H1 (cell line): ENCODE results near the gene SYTL5. TPM values are rescaled to one million over a fixed set of nuclear protein-coding genes. Genes with fewer than 3 reads are reported as not detected.

ENCODE experiments used
- CTCF ChIA-PET: fragments of 300-600 bp; sonication (Branson Sonifier 250); formaldehyde crosslinking; loops from one replicate; lab custom pipeline; 2021; ENCODE audit not compliant: partially characterized antibody; lab: Charles Lee
- POLR2A ChIA-PET: fragments of 300-600 bp; sonication (Branson Sonifier 250); formaldehyde crosslinking; loops from one replicate; lab custom pipeline; 2021; ENCODE audit warnings: inconsistent platforms; ENCODE audit not compliant: partially characterized antibody; lab: Charles Lee
- DNase-seq, 2 experiments: peaks; one replicate each; pipeline versions ENCODE4 v3.0.0 to v3.0.0-alpha.2; 2010 to 2022; ENCODE audit warnings: low spot score in 2 of 2, low read depth in 1 of 2, mixed read lengths in 1 of 2
- FAIRE-seq: peaks from 2 replicates; lab custom pipeline; 2011; peaks lifted over from hg19 to GRCh38; lab: Jason Lieb, UNC
- H2AFZ ChIP-seq: 2 replicates; pipeline ENCODE4 v1.8.1; 2012; ENCODE audit warnings: low read length, inconsistent platforms
- H2AK5ac ChIP-seq: 2 replicates; pipeline ENCODE4 v1.6.1; 2013; ENCODE audit warnings: low read depth, low read length
- H2BK120ac ChIP-seq: replicated peaks from 2 replicates; pipeline ENCODE3; 2013; ENCODE audit warnings: low read depth, low read length, inconsistent platforms
- H2BK12ac ChIP-seq: 2 replicates; pipeline ENCODE4 v1.6.1; 2013; ENCODE audit warnings: low read depth, low read length
- H2BK15ac ChIP-seq: 2 replicates; pipeline ENCODE4 v1.6.1; 2013; ENCODE audit warnings: low read length
- H2BK20ac ChIP-seq: 2 replicates; pipeline ENCODE4 v1.6.1; 2013; ENCODE audit warnings: low read length
- H2BK5ac ChIP-seq: 2 replicates; pipeline ENCODE4 v1.6.1; 2013; ENCODE audit warnings: low read depth, low read length
- H3K14ac ChIP-seq: 2 replicates; pipeline ENCODE4 v1.6.1; 2013; ENCODE audit warnings: inconsistent platforms; ENCODE audit not compliant: insufficient read length
- H3K18ac ChIP-seq: 2 replicates; pipeline ENCODE4 v1.6.1; 2013; ENCODE audit warnings: low read length; ENCODE audit errors: extremely low read depth
- H3K23ac ChIP-seq: 2 replicates; pipeline ENCODE4 v1.6.1; 2013; ENCODE audit warnings: inconsistent platforms; ENCODE audit not compliant: insufficient read length
- H3K23me2 ChIP-seq: 2 replicates; pipeline ENCODE4 v1.6.1; 2013; ENCODE audit warnings: low read depth, low read length
- H3K27ac ChIP-seq: 2 replicates; pipeline ENCODE4 v1.6.1; 2011; ENCODE audit warnings: low read depth, low read length, inconsistent platforms
- H3K27me3 ChIP-seq, 4 experiments: replicated peaks in 1 of 4; 1 replicate in 1 of 4; 2 replicates in 3 of 4; pipeline versions ENCODE4 v1.6.1 to v1.8.1; 2011 to 2013; ENCODE audit warnings: low read length in 3 of 4, mild to moderate bottlenecking in 3 of 4, inconsistent platforms in 2 of 4, mixed read lengths in 2 of 4, moderate library complexity in 1 of 4; ENCODE audit not compliant: control insufficient read depth in 3 of 4, insufficient read depth in 3 of 4; ENCODE audit errors: extremely low read depth in 1 of 4
- H3K36me3 ChIP-seq, 4 experiments: 2 replicates each; pipeline versions ENCODE4 v1.6.1 to v1.8.1; 2011 to 2013; ENCODE audit warnings: mild to moderate bottlenecking in 4 of 4, low read length in 3 of 4, moderate library complexity in 2 of 4, control low read depth in 1 of 4, inconsistent platforms in 1 of 4; ENCODE audit not compliant: insufficient read depth in 4 of 4, control insufficient read depth in 2 of 4
- H3K4ac ChIP-seq: replicated peaks from 2 replicates; pipeline ENCODE3; 2013; ENCODE audit warnings: low read length, low read depth, mixed read lengths, inconsistent platforms; ENCODE audit not compliant: insufficient read length
- H3K4me1 ChIP-seq, 4 experiments: replicated peaks in 1 of 4; 1 replicate in 1 of 4; 2 replicates in 3 of 4; pipeline versions ENCODE4 v1.6.1 to v1.8.1; 2011 to 2013; ENCODE audit warnings: low read length in 3 of 4, inconsistent platforms in 2 of 4, mixed read lengths in 1 of 4; ENCODE audit not compliant: insufficient read depth in 4 of 4, control insufficient read depth in 3 of 4
- H3K4me2 ChIP-seq, 2 experiments: 2 replicates each; pipeline versions ENCODE4 v1.6.1 to v1.8.1; 2011 to 2013; ENCODE audit warnings: low read depth in 2 of 2, low read length in 2 of 2, control low read depth in 1 of 2, inconsistent platforms in 1 of 2, mild to moderate bottlenecking in 1 of 2; ENCODE audit not compliant: insufficient read depth in 1 of 2
- H3K4me3 ChIP-seq, 4 experiments: fragments of 200-600, 300-600 bp in 1 of 4; sonication (generic), shearing (Covaris generic), sonication (Bioruptor Twin) in 1 of 4; 2 replicates each; pipeline versions ENCODE4 v1.5.1 to v1.8.1; 2011 to 2016; ENCODE audit warnings: low read length in 4 of 4, low read depth in 3 of 4, control low read depth in 2 of 4, inconsistent platforms in 2 of 4, mild to moderate bottlenecking in 2 of 4, mixed read lengths in 1 of 4, moderate library complexity in 1 of 4; ENCODE audit not compliant: insufficient read depth in 2 of 4; ENCODE audit errors: extremely low read depth in 1 of 4
- H3K56ac ChIP-seq: replicated peaks from 2 replicates; pipeline ENCODE3; 2013; ENCODE audit warnings: low read depth, mild to moderate bottlenecking, mixed read lengths, low read length, inconsistent platforms; ENCODE audit not compliant: insufficient read length
- H3K79me1 ChIP-seq: 2 replicates; pipeline ENCODE4 v1.6.1; 2013; ENCODE audit warnings: low read depth, low read length, control low read depth
- H3K79me2 ChIP-seq, 2 experiments: 2 replicates each; pipeline versions ENCODE4 v1.6.1 to v1.8.1; 2012 to 2013; ENCODE audit warnings: low read length in 2 of 2, mild to moderate bottlenecking in 2 of 2, inconsistent platforms in 1 of 2; ENCODE audit not compliant: insufficient read depth in 2 of 2, control insufficient read depth in 1 of 2
- H3K9ac ChIP-seq, 4 experiments: replicated peaks in 1 of 4; 1 replicate in 1 of 4; 2 replicates in 3 of 4; pipeline versions ENCODE4 v1.6.1 to v1.8.1; 2011 to 2013; ENCODE audit warnings: low read depth in 3 of 4, low read length in 3 of 4, control low read depth in 2 of 4, mild to moderate bottlenecking in 2 of 4, moderate library complexity in 2 of 4, inconsistent platforms in 1 of 4; ENCODE audit errors: extremely low read depth in 1 of 4
- H3K9me3 ChIP-seq, 2 experiments: 2 replicates each; pipeline versions ENCODE4 v1.6.1 to v1.8.1; 2012 to 2013; ENCODE audit warnings: mild to moderate bottlenecking in 2 of 2, moderate library complexity in 2 of 2, control low read depth in 1 of 2, inconsistent platforms in 1 of 2, low read depth in 1 of 2, low read length in 1 of 2, mixed read lengths in 1 of 2; ENCODE audit not compliant: insufficient read depth in 2 of 2
- H4K20me1 ChIP-seq, 2 experiments: replicated peaks in 1 of 2; 2 replicates each; pipeline versions ENCODE3 to v1.8.1; 2011 to 2013; ENCODE audit warnings: inconsistent platforms in 2 of 2, low read length in 2 of 2, mild to moderate bottlenecking in 1 of 2; ENCODE audit not compliant: insufficient read depth in 2 of 2, control insufficient read depth in 1 of 2
- H4K5ac ChIP-seq: 2 replicates; pipeline ENCODE4 v1.6.1; 2013; ENCODE audit warnings: low read length, low read depth, mixed read lengths, inconsistent platforms; ENCODE audit not compliant: insufficient read length
- H4K8ac ChIP-seq: 2 replicates; pipeline ENCODE4 v1.8.0; 2013; ENCODE audit warnings: mild to moderate bottlenecking, moderate library complexity, low read length, inconsistent platforms; ENCODE audit not compliant: insufficient read depth; ENCODE audit errors: extremely low read depth
- H4K91ac ChIP-seq: replicated peaks from 2 replicates; pipeline ENCODE3; 2013; ENCODE audit warnings: low read length, mixed read lengths, inconsistent platforms; ENCODE audit not compliant: insufficient read length
- KDM5A ChIP-seq: fragments of 200-600 bp; IDR thresholded peaks from 2 replicates; pipeline ENCODE4 v1.7.1; 2012; ENCODE audit warnings: mild to moderate bottlenecking, low read length, inconsistent platforms, mixed read lengths
- WGBS, 2 experiments: shearing (Covaris generic) in 1 of 2; methylation state at CpG; one replicate each; pipeline versions ENCODE4 v1.1.6 to v1.1.7; 2013 to 2015; ENCODE audit warnings: low lambda C conversion rate in 2 of 2, mixed read lengths in 2 of 2, inconsistent platforms in 1 of 2, low coverage in 1 of 2, missing lambda C conversion rate in 1 of 2; ENCODE audit not compliant: insufficient replicate concordance in 2 of 2, insufficient coverage in 1 of 2, insufficient read length in 1 of 2; ENCODE audit errors: extremely low coverage in 1 of 2, missing lambda C conversion rate in 1 of 2; 5-methylcytosine and 5-hydroxymethylcytosine counted together
- polyA plus RNA-seq, 7 experiments: library from polyadenylated mRNA; depleted of rRNA in 3 of 7; stranded (reverse) in 5 of 7; unstranded in 2 of 7; fragments of >200 nt in 5 of 7; fragments of 200-250 nt in 2 of 7; gene quantifications; 1 replicate in 5 of 7; 2 replicates in 1 of 7; 4 replicates in 1 of 7; pipeline versions ENCODE4 v1.2.1 to v1.2.3, GENCODE V29; 2011 to 2013; ENCODE audit warnings: missing spikeins in 2 of 7, mixed read lengths in 2 of 7
- total RNA-seq: library from RNA; stranded (reverse); fragmentation: NEBNext Ultra II Directional; extraction: Animal tissue kit (Norgen Biotek cat#: 25700); gene quantifications from 2 replicates; pipeline ENCODE4 v1.2.1, GENCODE V29; 2021
- TF ChIP-seq, protein P1 (sequence below): IDR thresholded peaks from 2 replicates; pipeline ENCODE4 v1.6.1; 2012; ENCODE audit warnings: inconsistent platforms

SYTL5 gene
- total and polyA plus RNA-seq, 2 of the 8 experiments (the other 6 are each of a cell fraction or from before 2014, with no cell fraction given), result 0.15 to 0.52 TPM

DNA sequence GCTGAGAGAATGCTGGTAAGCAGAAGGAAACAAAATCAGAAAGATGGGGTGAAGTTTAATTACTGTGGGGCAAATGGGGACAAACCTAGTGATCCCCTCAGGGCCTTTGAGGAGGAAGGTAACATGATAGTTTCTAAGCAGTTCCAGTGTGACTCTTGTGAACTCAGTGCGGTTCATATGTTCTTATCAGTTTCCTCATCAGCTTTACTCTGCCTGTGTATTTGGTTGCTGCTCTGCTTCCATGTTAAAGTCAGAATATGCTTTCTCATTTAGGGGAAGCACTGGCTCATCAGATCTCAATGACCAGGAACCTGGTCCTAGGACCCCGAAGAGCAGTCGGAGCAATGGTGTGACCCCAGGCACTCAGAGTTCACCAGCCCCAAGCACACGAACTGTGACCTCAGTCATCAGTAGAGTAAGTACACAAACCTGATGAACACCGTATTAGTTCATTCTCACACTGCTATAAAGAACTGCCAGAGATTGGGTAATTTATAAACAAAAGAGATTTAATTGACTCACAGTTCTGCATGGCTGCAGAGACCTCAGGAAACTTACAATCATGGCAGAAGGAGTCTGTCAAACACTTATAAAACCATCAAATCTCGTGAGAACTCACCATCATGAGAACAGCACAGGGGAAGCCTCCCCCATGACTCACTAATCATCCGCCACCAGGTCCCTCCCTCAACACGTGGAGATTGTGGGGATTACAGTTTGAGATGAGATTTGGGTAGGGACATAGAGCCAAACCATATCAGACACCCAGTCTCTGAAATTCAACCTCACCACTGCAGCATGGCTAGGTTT, 83.0 kb downstream of the SYTL5 start:
- Histone ChIP-seq H4K91ac (no peak overlapping the region), H3K56ac (no peak overlapping the region), H2BK20ac (no peak overlapping the region), H4K8ac (no peak overlapping the region), H2BK5ac (no peak overlapping the region), H3K4me1 (no peaks in the 10 kb centered on the region), H3K79me2 (no peaks in the 10 kb centered on the region), H3K14ac (no peak overlapping the region), H3K9me3 (no peaks in the 10 kb centered on the region), H2BK12ac (no peak overlapping the region), H2BK120ac (no peak overlapping the region), H4K5ac (no peak overlapping the region), H3K9ac (no peak overlapping the region), H3K36me3 (no peaks in the 10 kb centered on the region)
- CTCF ChIA-PET, result no interaction called here
- POLR2A ChIA-PET, result no interaction called here
- FAIRE-seq (no peak), DNase-seq (no peak)
- WGBS, 2 experiments, result 76% methylated on average over 8 of the region's 8 CpGs; no CpG with 5 or more reads in 1 of the 2 experiments
- TF ChIP-seq KDM5A, result no peak
- TF ChIP-seq, protein P1, sequence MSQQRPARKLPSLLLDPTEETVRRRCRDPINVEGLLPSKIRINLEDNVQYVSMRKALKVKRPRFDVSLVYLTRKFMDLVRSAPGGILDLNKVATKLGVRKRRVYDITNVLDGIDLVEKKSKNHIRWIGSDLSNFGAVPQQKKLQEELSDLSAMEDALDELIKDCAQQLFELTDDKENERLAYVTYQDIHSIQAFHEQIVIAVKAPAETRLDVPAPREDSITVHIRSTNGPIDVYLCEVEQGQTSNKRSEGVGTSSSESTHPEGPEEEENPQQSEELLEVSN, result no peak
- TF ChIP-seq, all 59 proteins: peak for 0
- H4K20me1 ChIP-seq, result no peaks in the 10 kb centered on the region
- H3K27me3 ChIP-seq, result no peaks in the 10 kb centered on the region
- no peak overlapping the region for H3K27ac ChIP-seq
- no peak overlapping the region for H2BK15ac ChIP-seq
- H3K4me2 ChIP-seq, result no peak overlapping the region
- H3K4me3 ChIP-seq, result no peak overlapping the region
- H2AFZ ChIP-seq, result no peak overlapping the region
- H2AK5ac ChIP-seq, result no peak overlapping the region
- H3K79me1 ChIP-seq, result no peaks in the 10 kb centered on the region
- no peaks in the 10 kb centered on the region for H3K23me2 ChIP-seq
- H3K23ac ChIP-seq, result no peak overlapping the region
- no peak overlapping the region for H3K18ac ChIP-seq
- H3K4ac ChIP-seq, result no peak overlapping the region
